Neural cell (in vitro differentiated cells): ENCODE results near the gene ALS2. TPM values are rescaled to one million over a fixed set of nuclear protein-coding genes. Genes with fewer than 3 reads are reported as not detected.

ENCODE experiments used
- H2AFZ ChIP-seq: fragments of 200-600, 300-800 bp; sonication (generic), shearing (Covaris generic); 2 replicates; pipeline ENCODE4 v1.6.0; 2014; ENCODE audit warnings: low read depth, mild to moderate bottlenecking, antibody characterized with exemption, low read length, moderate library complexity
- H3F3A ChIP-seq: fragments of 200-600 bp; shearing (Covaris generic); 2 replicates; pipeline ENCODE4 v1.6.1; 2016; ENCODE audit warnings: mild to moderate bottlenecking, moderate library complexity, mixed read lengths, antibody characterized with exemption, low read length; ENCODE audit not compliant: insufficient read depth, poor library complexity, severe bottlenecking
- H3K27ac ChIP-seq: fragments of 200-600, 300-800 bp; sonication (generic), shearing (Covaris generic); 2 replicates; pipeline ENCODE4 v1.5.1; 2014; ENCODE audit warnings: mild to moderate bottlenecking, low read length, moderate library complexity
- H3K27me3 ChIP-seq: fragments of 300-800, 200-600 bp; sonication (generic), shearing (Covaris generic); 2 replicates; pipeline ENCODE4 v1.6.0; 2014; ENCODE audit warnings: mild to moderate bottlenecking, low read depth, low read length, moderate library complexity; ENCODE audit not compliant: insufficient read depth
- H3K36me3 ChIP-seq: fragments of 300-800, 200-600 bp; sonication (generic), shearing (Covaris generic); 2 replicates; pipeline ENCODE4 v1.5.1; 2014; ENCODE audit warnings: mild to moderate bottlenecking, antibody characterized with exemption, low read length, moderate library complexity; ENCODE audit not compliant: insufficient read depth
- H3K4me2 ChIP-seq: fragments of 300-800, 200-600 bp; sonication (generic), shearing (Covaris generic); 2 replicates; pipeline ENCODE4 v1.6.0; 2014; ENCODE audit warnings: mild to moderate bottlenecking, low read length
- H3K4me3 ChIP-seq: fragments of 300-800, 200-600 bp; sonication (generic), shearing (Covaris generic); 2 replicates; pipeline ENCODE4 v1.5.1; 2014; ENCODE audit warnings: mild to moderate bottlenecking, low read length, moderate library complexity
- H3K79me2 ChIP-seq: fragments of 200-600 bp; shearing (Covaris generic); replicated peaks from 2 replicates; pipeline ENCODE4 v1.6.0; 2014; ENCODE audit warnings: mild to moderate bottlenecking, low read length, moderate library complexity; ENCODE audit not compliant: insufficient read depth
- H3K9ac ChIP-seq: fragments of 300-800, 200-600 bp; sonication (generic), shearing (Covaris generic); 2 replicates; pipeline ENCODE4 v1.6.1; 2016; ENCODE audit warnings: mild to moderate bottlenecking, low read length, mixed read lengths
- H3K9me2 ChIP-seq: fragments of 200-600 bp; shearing (Covaris generic); 2 replicates; pipeline ENCODE4 v1.6.1; 2016; ENCODE audit warnings: mild to moderate bottlenecking, low read length, mixed read lengths; ENCODE audit not compliant: insufficient read depth
- H3K9me3 ChIP-seq: fragments of 200-600, 300-800 bp; sonication (generic), shearing (Covaris generic); 2 replicates; pipeline ENCODE4 v1.6.1; 2016; ENCODE audit warnings: mild to moderate bottlenecking, mixed run types, low read length, moderate library complexity, mixed read lengths
- H4K20me1 ChIP-seq: fragments of 200-600 bp; shearing (Covaris generic); 2 replicates; pipeline ENCODE4 v1.6.1; 2016; ENCODE audit warnings: mild to moderate bottlenecking, mixed run types; ENCODE audit not compliant: insufficient read depth
- CTCF ChIP-seq: fragments of 450-650 bp; IDR thresholded peaks from 2 replicates; pipeline ENCODE4 v1.5.1; 2014; ENCODE audit warnings: antibody characterized with exemption, mild to moderate bottlenecking, moderate library complexity; ENCODE audit not compliant: poor library complexity, severe bottlenecking
- EP300 ChIP-seq: fragments of 450-650 bp; conservative IDR thresholded peaks from 2 replicates; pipeline ENCODE4 v1.6.1; 2014; ENCODE audit warnings: antibody characterized with exemption, mild to moderate bottlenecking, moderate library complexity; ENCODE audit not compliant: poor library complexity, severe bottlenecking
- EZH2 ChIP-seq: fragments of 200-600, 300-800 bp; shearing (Covaris generic), sonication (generic); IDR thresholded peaks from 2 replicates; pipeline ENCODE4 v1.6.1; 2014; ENCODE audit warnings: antibody characterized with exemption, low read length, borderline replicate concordance, mild to moderate bottlenecking; ENCODE audit not compliant: insufficient read depth, poor library complexity, severe bottlenecking
- MXI1 ChIP-seq: fragments of 450-650 bp; conservative IDR thresholded peaks from 2 replicates; pipeline ENCODE4 v1.6.1; 2014; ENCODE audit warnings: antibody characterized with exemption, mild to moderate bottlenecking; ENCODE audit not compliant: poor library complexity, severe bottlenecking
- POLR2AphosphoS5 ChIP-seq: IDR thresholded peaks from 2 replicates; pipeline ENCODE4 v1.6.1; 2012
- RAD21 ChIP-seq: fragments of 450-650 bp; conservative IDR thresholded peaks from 2 replicates; pipeline ENCODE4 v1.6.1; 2014; ENCODE audit warnings: antibody characterized with exemption, mild to moderate bottlenecking, moderate library complexity
- REST ChIP-seq: IDR thresholded peaks from 2 replicates; pipeline ENCODE4 v1.6.1; 2012; ENCODE audit warnings: borderline replicate concordance
- SMC3 ChIP-seq: fragments of 450-650 bp; conservative IDR thresholded peaks from 2 replicates; pipeline ENCODE4 v1.6.1; 2014; ENCODE audit warnings: antibody characterized with exemption, mild to moderate bottlenecking, moderate library complexity; ENCODE audit not compliant: poor library complexity
- TAF1 ChIP-seq: IDR thresholded peaks from 2 replicates; pipeline ENCODE4 v1.6.1; 2012; ENCODE audit warnings: low read depth
- polyA plus RNA-seq: library from polyadenylated mRNA; depleted of rRNA; stranded (reverse); fragments of >200 nt; gene quantifications from 2 replicates; pipeline ENCODE4 v1.2.3, GENCODE V29; 2014

Gene ALS2
- polyA plus RNA-seq, 1 donor from 2014 or later = 26.3 TPM

GRCh38 chr2:201730651-201731285 lies 50.0 kb downstream of the ALS2 start (continued):
- TF ChIP-seq REST = no peak
- TF ChIP-seq RAD21 = no peak

- H3K9ac ChIP-seq = no peak overlapping the region
- H3K4me2 ChIP-seq = no peak overlapping the region
- H3K27ac ChIP-seq = no peak overlapping the region
- no peaks in the 10 kb centered on the region for H4K20me1 ChIP-seq
- H3K79me2 ChIP-seq = no peaks in the 10 kb centered on the region
- H3F3A ChIP-seq = no peaks in the 10 kb centered on the region
- no peak overlapping the region for H2AFZ ChIP-seq
- no peaks in the 10 kb centered on the region for H3K9me3 ChIP-seq
- peaks cover 8% of the 10 kb centered on the region for H3K36me3 ChIP-seq
- no peaks in the 10 kb centered on the region for H3K9me2 ChIP-seq
- TF ChIP-seq CTCF (no peak), EZH2 (no peak), POLR2AphosphoS5 (no peak), EP300 (no peak), REST (no peak), SMC3 (no peak)
- H3K4me3 ChIP-seq = no peak overlapping the region
- no peaks in the 10 kb centered on the region for H3K27me3 ChIP-seq
Observed at GRCh38 chr2:201715459-201715858, 65.3 kb downstream of the ALS2 start.

- no peak overlapping the region for H3K4me3 ChIP-seq
- H3K27ac ChIP-seq = no peak overlapping the region
- H3K27me3 ChIP-seq = no peaks in the 10 kb centered on the region
- no peak overlapping the region for H3K4me2 ChIP-seq
- H3K79me2 ChIP-seq = no peaks in the 10 kb centered on the region
- no peaks in the 10 kb centered on the region for H3K9me3 ChIP-seq
- H3F3A ChIP-seq = no peaks in the 10 kb centered on the region
- H3K36me3 ChIP-seq = peaks cover 15% of the 10 kb centered on the region
- H4K20me1 ChIP-seq = no peaks in the 10 kb centered on the region
- no peaks in the 10 kb centered on the region for H3K9me2 ChIP-seq
- H3K9ac ChIP-seq = no peak overlapping the region
- no peak overlapping the region for H2AFZ ChIP-seq
- TF ChIP-seq TAF1 = no peak
- no peak for TF ChIP-seq SMC3
- TF ChIP-seq EP300 = no peak
- no peak for TF ChIP-seq REST
- TF ChIP-seq MXI1 = no peak
- no peak for TF ChIP-seq EZH2
- TF ChIP-seq POLR2AphosphoS5 = no peak
- no peak for TF ChIP-seq CTCF
Observed at GRCh38 chr2:201712726-201713125, 68.0 kb downstream of the ALS2 start.
